SK-N-SH (cell line): Measurements from ENCODE around the gene SYT7.

Experiments
- JUND ChIP-seq: IDR thresholded peaks from 2 replicates; pipeline ENCODE4 v1.4.0; 2012
- MXI1 ChIP-seq: IDR thresholded peaks from 2 replicates; pipeline ENCODE4 v1.6.1; 2012; ENCODE audit warnings: mild to moderate bottlenecking, low read depth, low read length, improper control_type of control experiment
- NRF1 ChIP-seq: IDR thresholded peaks from 2 replicates; pipeline ENCODE4 v1.6.1; 2012; ENCODE audit warnings: low read depth, mild to moderate bottlenecking, low read length
- RFX5 ChIP-seq: IDR thresholded peaks from 2 replicates; pipeline ENCODE4 v1.6.1; 2012; ENCODE audit warnings: mild to moderate bottlenecking, improper control_type of control experiment, low read length
- TEAD4 ChIP-seq: IDR thresholded peaks from 2 replicates; pipeline ENCODE4 v1.4.0; 2012; ENCODE audit warnings: mild to moderate bottlenecking, borderline replicate concordance; ENCODE audit not compliant: insufficient read depth
- TF ChIP-seq, protein P1 (sequence below): fragments of 200-600 bp; sonication (generic); IDR thresholded peaks from 2 replicates; pipeline ENCODE4 v1.6.1; 2017; ENCODE audit warnings: antibody characterized with exemption, mild to moderate bottlenecking, moderate library complexity
- TF ChIP-seq, protein P2 (sequence below): IDR thresholded peaks from 2 replicates; pipeline ENCODE4 v1.4.0; 2012; ENCODE audit warnings: low read depth, borderline replicate concordance

DNA sequence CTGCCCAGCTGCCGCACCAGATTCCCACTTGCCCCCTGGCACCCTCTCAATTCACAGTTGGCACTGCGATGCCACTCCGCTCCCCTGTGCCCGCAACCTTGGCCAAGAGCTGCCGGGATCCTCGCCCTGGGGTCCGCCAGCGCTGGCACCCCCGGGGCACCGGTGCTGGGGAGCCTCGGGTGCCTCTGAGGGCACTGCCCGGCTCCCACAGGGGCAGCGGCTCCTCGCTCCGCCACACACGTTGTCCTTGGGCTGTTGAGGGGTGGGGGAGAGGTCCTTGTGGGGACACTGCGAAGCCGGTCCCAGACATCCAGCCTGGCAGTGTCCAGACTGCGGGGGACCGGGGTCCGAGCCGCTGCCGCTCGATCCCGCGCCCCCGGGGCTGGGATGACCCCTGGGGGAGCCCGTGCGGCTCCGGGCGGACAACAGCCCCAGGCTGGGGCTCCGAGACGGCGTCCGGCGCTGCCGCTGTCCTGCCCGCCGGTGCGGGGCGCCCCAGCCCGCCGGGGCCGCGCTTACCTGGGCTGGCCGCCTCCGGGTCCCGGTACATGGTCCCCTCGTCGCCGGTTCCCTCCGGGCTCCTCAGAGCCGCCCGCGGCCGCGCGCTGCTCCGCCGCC is 496 bp downstream of the SYT7 start:
- TF ChIP-seq, protein P1, sequence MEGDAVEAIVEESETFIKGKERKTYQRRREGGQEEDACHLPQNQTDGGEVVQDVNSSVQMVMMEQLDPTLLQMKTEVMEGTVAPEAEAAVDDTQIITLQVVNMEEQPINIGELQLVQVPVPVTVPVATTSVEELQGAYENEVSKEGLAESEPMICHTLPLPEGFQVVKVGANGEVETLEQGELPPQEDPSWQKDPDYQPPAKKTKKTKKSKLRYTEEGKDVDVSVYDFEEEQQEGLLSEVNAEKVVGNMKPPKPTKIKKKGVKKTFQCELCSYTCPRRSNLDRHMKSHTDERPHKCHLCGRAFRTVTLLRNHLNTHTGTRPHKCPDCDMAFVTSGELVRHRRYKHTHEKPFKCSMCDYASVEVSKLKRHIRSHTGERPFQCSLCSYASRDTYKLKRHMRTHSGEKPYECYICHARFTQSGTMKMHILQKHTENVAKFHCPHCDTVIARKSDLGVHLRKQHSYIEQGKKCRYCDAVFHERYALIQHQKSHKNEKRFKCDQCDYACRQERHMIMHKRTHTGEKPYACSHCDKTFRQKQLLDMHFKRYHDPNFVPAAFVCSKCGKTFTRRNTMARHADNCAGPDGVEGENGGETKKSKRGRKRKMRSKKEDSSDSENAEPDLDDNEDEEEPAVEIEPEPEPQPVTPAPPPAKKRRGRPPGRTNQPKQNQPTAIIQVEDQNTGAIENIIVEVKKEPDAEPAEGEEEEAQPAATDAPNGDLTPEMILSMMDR = no peak
- no peak for TF ChIP-seq NRF1
- no peak for TF ChIP-seq JUND
- no peak for TF ChIP-seq TEAD4
- no peak for TF ChIP-seq RFX5
- TF ChIP-seq, protein P2, sequence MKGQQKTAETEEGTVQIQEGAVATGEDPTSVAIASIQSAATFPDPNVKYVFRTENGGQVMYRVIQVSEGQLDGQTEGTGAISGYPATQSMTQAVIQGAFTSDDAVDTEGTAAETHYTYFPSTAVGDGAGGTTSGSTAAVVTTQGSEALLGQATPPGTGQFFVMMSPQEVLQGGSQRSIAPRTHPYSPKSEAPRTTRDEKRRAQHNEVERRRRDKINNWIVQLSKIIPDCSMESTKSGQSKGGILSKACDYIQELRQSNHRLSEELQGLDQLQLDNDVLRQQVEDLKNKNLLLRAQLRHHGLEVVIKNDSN = no peak
- no peak for TF ChIP-seq MXI1
